Lower lobe of right lung (tissue), 2 donors: ENCODE data around the gene MGMT. TPM values are rescaled to one million over a fixed set of nuclear protein-coding genes. Genes with fewer than 3 reads are reported as not detected.
A peak's percentile ranks its signal among the peaks of the same experiment; 100 is the strongest.

Experiments
- ATAC-seq, 2 donors: fragments of 200-7000 bp; cut with Tn5 transposase; one replicate each; pipeline ENCODE4 v1.9.1; 2020 to 2022; ENCODE audit warnings: mild to moderate bottlenecking in 2 of 2, moderate library complexity in 2 of 2
- DNase-seq: peaks from one replicate; pipeline ENCODE4 v3.0.0-alpha.2; 2020
- H3K27ac ChIP-seq: fragments of 200-600 bp; one replicate; pipeline ENCODE4 v1.8.0; 2022
- H3K27me3 ChIP-seq: fragments of 200-600 bp; one replicate; pipeline ENCODE4 v1.8.0; 2022; ENCODE audit warnings: low read depth
- H3K36me3 ChIP-seq: fragments of 200-600 bp; one replicate; pipeline ENCODE4 v1.8.0; 2022; ENCODE audit warnings: mild to moderate bottlenecking
- H3K4me1 ChIP-seq: fragments of 200-600 bp; one replicate; pipeline ENCODE4 v1.8.0; 2022
- H3K4me3 ChIP-seq: fragments of 200-600 bp; one replicate; pipeline ENCODE4 v1.8.0; 2022; ENCODE audit warnings: mild to moderate bottlenecking
- H3K9me3 ChIP-seq: fragments of 200-600 bp; one replicate; pipeline ENCODE4 v1.8.0; 2022
- CTCF ChIP-seq: fragments of 200-600 bp; IDR thresholded peaks from one replicate; pipeline ENCODE4 v1.8.0; 2022; ENCODE audit warnings: antibody characterized with exemption, mild to moderate bottlenecking
- intact Hi-C: fragments of 100-400 bp; cut with DNase I; formaldehyde crosslinking; loops from one replicate; pipeline ENCODE4 v1.11.0; 2022
- total RNA-seq: library from RNA; stranded (reverse); fragmentation: NEBNext Ultra II Directional; extraction: Animal tissue kit (Norgen Biotek cat#: 25700); gene quantifications from one replicate; pipeline ENCODE4 v1.2.1, GENCODE V29; 2021
- donor health status: DM: no; HTN: yes; CAD: no; lungs with severe emphysema.

Gene MGMT
- total RNA-seq, 1 donor from 2014 or later: 19.9 TPM

GRCh38 chr10:129653861-129654260, 186.8 kb downstream of the MGMT start:
- no peak overlapping the region for H3K4me3 ChIP-seq
- DNase-seq: no peak
- no peak for ATAC-seq
- intact Hi-C loops: no loop called here
- H3K27me3 ChIP-seq: no peaks in the 10 kb centered on the region
- no peak overlapping the region for H3K27ac ChIP-seq
- H3K4me1 ChIP-seq: no peaks in the 10 kb centered on the region
- no peaks in the 10 kb centered on the region for H3K36me3 ChIP-seq
- H3K9me3 ChIP-seq: no peaks in the 10 kb centered on the region
- no peak for TF ChIP-seq CTCF

DNA sequence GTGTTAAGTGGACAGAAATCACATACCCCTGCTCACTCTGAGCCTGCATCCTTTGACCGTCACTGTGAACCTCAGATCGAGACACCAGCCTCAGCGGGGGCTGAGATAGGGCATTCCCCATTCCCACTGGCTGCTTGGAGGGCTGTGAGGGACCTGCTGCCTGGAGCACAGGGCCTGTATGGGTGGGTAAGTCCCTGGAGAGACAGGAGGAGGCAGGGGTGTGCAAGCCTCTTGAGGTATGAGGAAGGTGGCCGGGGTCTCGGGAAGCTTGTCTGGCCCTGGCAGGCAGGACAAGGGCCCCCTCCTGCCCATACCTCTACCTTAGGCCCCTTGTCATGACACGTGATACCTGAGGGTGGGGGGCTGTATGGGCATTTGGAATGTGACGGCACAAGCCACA, 187.4 kb downstream of the MGMT start:
- Histone ChIP-seq H3K27me3 (no peaks in the 10 kb centered on the region), H3K4me1 (no peaks in the 10 kb centered on the region), H3K36me3 (no peaks in the 10 kb centered on the region), H3K4me3 (no peak overlapping the region), H3K27ac (no peak overlapping the region), H3K9me3 (no peaks in the 10 kb centered on the region)
- peak in 1 of 2 donors; percentile 4 for ATAC-seq
- DNase-seq: no peak
- intact Hi-C loops: no loop called here
- no peak for TF ChIP-seq CTCF

- intact Hi-C loops: no loop called here
- Histone ChIP-seq H3K4me1 (no peaks in the 10 kb centered on the region), H3K27me3 (no peaks in the 10 kb centered on the region), H3K9me3 (no peaks in the 10 kb centered on the region), H3K27ac (no peak overlapping the region), H3K36me3 (no peaks in the 10 kb centered on the region), H3K4me3 (no peak overlapping the region)
- DNase-seq (no peak), ATAC-seq (no peak)
- TF ChIP-seq CTCF: no peak
These were observed 188.1 kb downstream of the MGMT start for GRCh38 chr10:129655007-129655678.

DNA sequence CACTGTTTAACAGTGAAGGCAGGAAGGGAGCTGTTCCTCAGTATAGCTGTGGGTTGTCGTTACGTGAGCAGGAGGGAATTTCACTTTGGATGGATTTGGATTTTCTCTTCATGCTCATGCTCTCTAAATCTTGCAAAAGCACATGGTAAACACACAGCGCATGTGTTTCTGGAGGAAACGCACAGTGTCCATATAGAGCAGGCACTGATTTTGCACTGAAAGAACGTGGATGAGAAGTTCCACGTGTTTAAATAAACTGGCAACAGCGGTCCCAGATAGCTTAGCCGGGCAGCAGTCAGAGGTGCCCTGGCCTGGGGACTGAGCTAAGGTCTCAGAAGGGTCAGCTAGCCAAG, 188.6 kb downstream of the MGMT start:
- Histone ChIP-seq H3K27me3 (no peaks in the 10 kb centered on the region), H3K4me3 (no peak overlapping the region), H3K4me1 (no peaks in the 10 kb centered on the region), H3K27ac (no peak overlapping the region), H3K9me3 (no peaks in the 10 kb centered on the region), H3K36me3 (no peaks in the 10 kb centered on the region)
- DNase-seq: no peak
- TF ChIP-seq CTCF: no peak
- intact Hi-C loops: no loop called here
- no peak for ATAC-seq

- intact Hi-C loops: no loop called here
- H3K27ac ChIP-seq: no peak overlapping the region
- H3K4me3 ChIP-seq: no peak overlapping the region
- DNase-seq (no peak), ATAC-seq (no peak)
- H3K36me3 ChIP-seq: no peaks in the 10 kb centered on the region
- no peak for TF ChIP-seq CTCF
- H3K9me3 ChIP-seq: no peaks in the 10 kb centered on the region
- H3K4me1 ChIP-seq: no peaks in the 10 kb centered on the region
- H3K27me3 ChIP-seq: no peaks in the 10 kb centered on the region
These were observed 189.6 kb downstream of the MGMT start for GRCh38 chr10:129656642-129657041.
